EH (cell line): Measurements from ENCODE around the gene NDRG2.

ENCODE experiments used
- DNase-seq: peaks from one replicate; pipeline ENCODE4 v3.0.0-alpha.2; 2015; ENCODE audit warnings: low read depth

Gene NDRG2

GRCh38 chr14:20969336-20969735, 55.5 kb downstream of the NDRG2 start:
- no peak for DNase-seq
